GM12892 (cell line): ENCODE data around the gene JARID2.

Experiments
- POLR2A ChIP-seq: IDR thresholded peaks from 2 replicates; pipeline ENCODE4 v1.6.1; 2011; ENCODE audit warnings: low read depth, low read length, control low read depth
- POLR2AphosphoS5 ChIP-seq: IDR thresholded peaks from 2 replicates; pipeline ENCODE4 v1.6.1; 2011; ENCODE audit warnings: low read depth, low read length, control low read depth
- TAF1 ChIP-seq: IDR thresholded peaks from 2 replicates; pipeline ENCODE4 v1.6.1; 2011; ENCODE audit warnings: low read depth, mild to moderate bottlenecking, control low read depth, low read length, borderline replicate concordance

DNA sequence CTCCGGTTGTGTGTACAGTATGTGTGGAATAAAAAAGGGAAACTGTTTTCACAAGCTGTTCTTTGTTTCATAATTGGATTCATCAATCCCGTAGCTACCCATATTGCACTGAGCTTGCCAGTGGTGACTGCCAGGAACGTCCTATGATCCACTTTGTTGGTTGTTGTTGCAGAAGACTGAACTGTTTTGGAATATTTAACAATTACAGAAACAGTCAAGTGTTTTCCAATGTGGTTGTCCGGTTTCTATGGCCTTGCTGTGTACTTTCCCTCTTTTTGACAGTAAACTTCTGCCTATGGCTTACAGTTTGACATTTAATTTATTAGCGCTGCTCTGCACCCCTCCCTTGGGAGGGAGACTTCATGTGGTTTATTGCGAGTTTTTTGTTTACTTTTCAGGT lies 275.7 kb downstream of the JARID2 start:
- TF ChIP-seq POLR2AphosphoS5, result no peak
- no peak for TF ChIP-seq TAF1
- no peak for TF ChIP-seq POLR2A
